Keratinocyte (primary cell): ENCODE results near the gene NAALADL2. TPM values are rescaled to one million over a fixed set of nuclear protein-coding genes. Genes with fewer than 3 reads are reported as not detected.

Experiments
- DNase-seq: peaks from one replicate; pipeline ENCODE4 v3.0.0-alpha.2; 2011; ENCODE audit warnings: low read depth, missing footprints, low spot score
- FAIRE-seq: peaks from 2 replicates; lab custom pipeline; 2011; peaks lifted over from hg19 to GRCh38; lab: Jason Lieb, UNC
- H2AFZ ChIP-seq: 2 replicates; pipeline ENCODE4 v1.6.0; 2012; ENCODE audit warnings: low read length, control low read depth, inconsistent platforms; ENCODE audit not compliant: control insufficient read depth
- H3K27ac ChIP-seq: 2 replicates; pipeline ENCODE4 v1.5.1; 2011; ENCODE audit warnings: low read length; ENCODE audit not compliant: control insufficient read depth, insufficient read depth
- H3K27me3 ChIP-seq: 3 replicates; pipeline ENCODE4 v1.6.0; 2011; ENCODE audit warnings: low read length; ENCODE audit not compliant: control insufficient read depth, insufficient read depth; ENCODE audit errors: extremely low read depth
- H3K36me3 ChIP-seq, 2 experiments: 2 replicates in 1 of 2; 3 replicates in 1 of 2; pipeline ENCODE4 v1.5.1; 2011; ENCODE audit warnings: low read length in 2 of 2, mild to moderate bottlenecking in 1 of 2; ENCODE audit not compliant: control insufficient read depth in 2 of 2, insufficient read depth in 2 of 2; ENCODE audit errors: extremely low read depth in 1 of 2
- H3K4me1 ChIP-seq: 3 replicates; pipeline ENCODE4 v1.5.1; 2011; ENCODE audit warnings: low read length; ENCODE audit not compliant: control insufficient read depth, insufficient read depth; ENCODE audit errors: extremely low read depth
- H3K4me2 ChIP-seq: 3 replicates; pipeline ENCODE4 v1.6.0; 2011; ENCODE audit warnings: low read depth, low read length; ENCODE audit not compliant: control insufficient read depth, insufficient read depth; ENCODE audit errors: extremely low read depth
- H3K4me3 ChIP-seq, 3 experiments: fragments of 200-600 bp in 1 of 3; sonication (generic) in 1 of 3; 2 replicates in 2 of 3; 3 replicates in 1 of 3; pipeline ENCODE4 v1.5.1; 2011 to 2016; ENCODE audit warnings: low read length in 3 of 3, mild to moderate bottlenecking in 3 of 3, control low read depth in 2 of 3, inconsistent platforms in 1 of 3, low read depth in 1 of 3, mixed read lengths in 1 of 3, mixed run types in 1 of 3, moderate library complexity in 1 of 3; ENCODE audit not compliant: control insufficient read depth in 2 of 3, insufficient read depth in 2 of 3; ENCODE audit errors: extremely low read depth in 1 of 3
- H3K79me2 ChIP-seq: 2 replicates; pipeline ENCODE4 v1.6.0; 2012; ENCODE audit warnings: low read length; ENCODE audit not compliant: control insufficient read depth, insufficient read depth
- H3K9ac ChIP-seq: 3 replicates; pipeline ENCODE4 v1.6.0; 2011; ENCODE audit warnings: low read length; ENCODE audit not compliant: control insufficient read depth, insufficient read depth; ENCODE audit errors: extremely low read depth
- H3K9me1 ChIP-seq: 3 replicates; pipeline ENCODE4 v1.6.0; 2011; ENCODE audit warnings: low read length; ENCODE audit not compliant: control insufficient read depth, insufficient read depth; ENCODE audit errors: extremely low read depth
- H3K9me3 ChIP-seq: 2 replicates; pipeline ENCODE4 v1.5.1; 2012; ENCODE audit warnings: low read depth, low read length; ENCODE audit not compliant: control insufficient read depth
- H4K20me1 ChIP-seq: 3 replicates; pipeline ENCODE4 v1.6.0; 2011; ENCODE audit warnings: low read length; ENCODE audit not compliant: control insufficient read depth, insufficient read depth; ENCODE audit errors: extremely low read depth
- EZH2 ChIP-seq: IDR thresholded peaks from one replicate; pipeline ENCODE4 v1.6.1; 2012; ENCODE audit warnings: inconsistent platforms, mild to moderate bottlenecking, low read length, moderate library complexity
- dilution Hi-C: fragments of 300-500 bp; cut with MboI; formaldehyde crosslinking; loops from one replicate; pipeline ENCODE4 v1.7.0; 2020; ENCODE audit warnings: low sequenced_read_pairs; ENCODE audit not compliant: extremely low pct_ligation_motif_present
- polyA plus RNA-seq, 5 experiments: library from polyadenylated mRNA; depleted of rRNA in 3 of 5; stranded (reverse) in 3 of 5; stranded (forward) in 1 of 5; unstranded in 1 of 5; fragments of >200 nt; gene quantifications; 1 replicate in 1 of 5; 2 replicates in 3 of 5; 3 replicates in 1 of 5; pipeline versions ENCODE4 v1.2.1 to v1.2.3, GENCODE V29; 2011 to 2012; ENCODE audit warnings: missing spikeins in 2 of 5, low read depth in 1 of 5, low replicate concordance in 1 of 5
- TF ChIP-seq, protein P1 (sequence below), 3 experiments: IDR thresholded peaks in 1 of 3; conservative IDR thresholded peaks in 1 of 3; optimal IDR thresholded peaks in 1 of 3; 2 replicates in 2 of 3; 3 replicates in 1 of 3; pipeline versions ENCODE3 to v1.5.1; 2011; ENCODE audit warnings: low read length in 3 of 3, mild to moderate bottlenecking in 3 of 3, moderate library complexity in 2 of 3, control low read depth in 1 of 3, inconsistent platforms in 1 of 3; ENCODE audit not compliant: insufficient read depth in 2 of 3; ENCODE audit errors: extremely low read depth in 1 of 3

NAALADL2 gene
- polyA plus RNA-seq, 1 donor (not counting 4 experiments of a cell fraction or from before 2014, with no cell fraction given) = 0.75 TPM

DNA sequence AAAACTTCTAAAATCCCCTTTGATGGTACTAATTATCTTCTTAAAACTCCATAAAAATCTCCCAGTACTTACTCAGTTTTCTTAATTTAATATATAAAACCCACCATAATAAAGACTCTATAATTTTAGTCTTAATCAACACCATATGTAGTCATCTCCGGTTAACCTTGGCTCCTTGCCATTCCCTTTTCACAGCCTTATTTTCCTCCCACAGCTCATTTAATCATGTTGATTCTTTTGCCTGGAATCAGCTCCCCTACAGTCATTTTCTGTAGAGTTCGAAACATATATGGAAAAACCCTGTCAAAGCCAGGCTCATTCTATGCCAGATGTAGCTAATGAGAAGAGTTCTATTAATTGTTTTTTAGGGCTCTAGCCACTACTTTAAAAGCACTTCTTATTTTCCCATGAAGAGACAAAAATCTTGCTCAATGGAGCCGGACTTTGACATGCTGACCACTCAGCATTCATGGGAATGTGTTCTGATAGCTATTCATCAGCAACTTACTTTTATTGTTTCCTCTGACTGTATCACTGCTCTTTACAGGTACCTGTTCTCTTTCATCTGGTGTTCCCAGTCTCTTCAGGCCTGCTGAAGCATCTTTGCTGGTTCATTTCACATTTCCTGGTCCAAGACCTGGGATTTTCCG lies 573.4 kb downstream of the NAALADL2 start:
- Histone ChIP-seq H3K4me2 (no peak overlapping the region), H3K36me3 (no peaks in the 10 kb centered on the region), H3K79me2 (no peaks in the 10 kb centered on the region), H4K20me1 (no peaks in the 10 kb centered on the region), H3K4me1 (no peaks in the 10 kb centered on the region), H3K9me1 (no peaks in the 10 kb centered on the region), H3K27ac (no peak overlapping the region), H2AFZ (no peak overlapping the region), H3K9ac (no peak overlapping the region), H3K4me3 (no peak overlapping the region), H3K9me3 (no peaks in the 10 kb centered on the region), H3K27me3 (no peaks in the 10 kb centered on the region)
- DNase-seq = no peak
- dilution Hi-C loops = no loop called here
- no peak for FAIRE-seq
- TF ChIP-seq, protein P1, sequence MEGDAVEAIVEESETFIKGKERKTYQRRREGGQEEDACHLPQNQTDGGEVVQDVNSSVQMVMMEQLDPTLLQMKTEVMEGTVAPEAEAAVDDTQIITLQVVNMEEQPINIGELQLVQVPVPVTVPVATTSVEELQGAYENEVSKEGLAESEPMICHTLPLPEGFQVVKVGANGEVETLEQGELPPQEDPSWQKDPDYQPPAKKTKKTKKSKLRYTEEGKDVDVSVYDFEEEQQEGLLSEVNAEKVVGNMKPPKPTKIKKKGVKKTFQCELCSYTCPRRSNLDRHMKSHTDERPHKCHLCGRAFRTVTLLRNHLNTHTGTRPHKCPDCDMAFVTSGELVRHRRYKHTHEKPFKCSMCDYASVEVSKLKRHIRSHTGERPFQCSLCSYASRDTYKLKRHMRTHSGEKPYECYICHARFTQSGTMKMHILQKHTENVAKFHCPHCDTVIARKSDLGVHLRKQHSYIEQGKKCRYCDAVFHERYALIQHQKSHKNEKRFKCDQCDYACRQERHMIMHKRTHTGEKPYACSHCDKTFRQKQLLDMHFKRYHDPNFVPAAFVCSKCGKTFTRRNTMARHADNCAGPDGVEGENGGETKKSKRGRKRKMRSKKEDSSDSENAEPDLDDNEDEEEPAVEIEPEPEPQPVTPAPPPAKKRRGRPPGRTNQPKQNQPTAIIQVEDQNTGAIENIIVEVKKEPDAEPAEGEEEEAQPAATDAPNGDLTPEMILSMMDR (optimal IDR thresholded peaks at IDR 0.05 in 1 of 3, IDR thresholded peaks at IDR 0.05 in 1 of 3, conservative IDR thresholded peaks at IDR 0.05 in 1 of 3; ENCODE audit: extremely low read depth in 1 of 3, insufficient read depth in 2 of 3, low read length in 3 of 3) = no peak
- no peak for TF ChIP-seq EZH2

- Histone ChIP-seq H3K9me1 (no peaks in the 10 kb centered on the region), H3K36me3 (no peaks in the 10 kb centered on the region), H3K4me2 (no peak overlapping the region), H3K27me3 (no peaks in the 10 kb centered on the region), H3K9ac (no peak overlapping the region), H3K4me3 (no peak overlapping the region), H3K9me3 (no peaks in the 10 kb centered on the region), H2AFZ (no peak overlapping the region), H3K4me1 (no peaks in the 10 kb centered on the region), H4K20me1 (no peaks in the 10 kb centered on the region), H3K27ac (no peak overlapping the region), H3K79me2 (no peaks in the 10 kb centered on the region)
- dilution Hi-C loops = no loop called here
- DNase-seq (no peak), FAIRE-seq (no peak)
- TF ChIP-seq EZH2 = no peak
- TF ChIP-seq, protein P1 (optimal IDR thresholded peaks at IDR 0.05 in 1 of 3, IDR thresholded peaks at IDR 0.05 in 1 of 3, conservative IDR thresholded peaks at IDR 0.05 in 1 of 3; ENCODE audit: extremely low read depth in 1 of 3, insufficient read depth in 2 of 3, low read length in 3 of 3) = no peak
These were observed 574.0 kb downstream of the NAALADL2 start for GRCh38 chr3:175433026-175433674.
